Thymus (tissue), 11 donors: ENCODE results near the gene ETFB. TPM values are rescaled to one million over a fixed set of nuclear protein-coding genes. Genes with fewer than 3 reads are reported as not detected.

Source experiments
- DNase-seq, 9 donors: peaks; one replicate each; pipeline ENCODE4 v3.0.0-alpha.2; 2013; ENCODE audit warnings: low spot score in 9 of 9, low read depth in 6 of 9, missing footprints in 1 of 9
- H3K27ac ChIP-seq, 2 donors: one replicate each; pipeline ENCODE4 v1.5.1; 2013; ENCODE audit warnings: control low read depth in 1 of 2, low read depth in 1 of 2, low read length in 1 of 2, mild to moderate bottlenecking in 1 of 2, moderate library complexity in 1 of 2
- H3K27me3 ChIP-seq, 2 donors: one replicate each; pipeline ENCODE4 v1.5.1; 2013; ENCODE audit warnings: low read length in 1 of 2; ENCODE audit not compliant: control insufficient read depth in 2 of 2, insufficient read depth in 1 of 2
- H3K36me3 ChIP-seq, 2 donors: one replicate each; pipeline ENCODE4 v1.5.1; 2013; ENCODE audit warnings: low read length in 1 of 2, mild to moderate bottlenecking in 1 of 2, moderate library complexity in 1 of 2; ENCODE audit not compliant: control insufficient read depth in 2 of 2, insufficient read depth in 2 of 2
- H3K4me1 ChIP-seq, 2 donors: one replicate each; pipeline ENCODE4 v1.5.1; 2013; ENCODE audit warnings: low read length in 2 of 2; ENCODE audit not compliant: control insufficient read depth in 2 of 2, insufficient read depth in 2 of 2
- H3K4me3 ChIP-seq, 2 donors: one replicate each; pipeline ENCODE4 v1.5.1; 2013; ENCODE audit warnings: low read length in 2 of 2, control low read depth in 1 of 2, mild to moderate bottlenecking in 1 of 2
- H3K9me3 ChIP-seq, 2 donors: one replicate each; pipeline ENCODE4 v1.5.1; 2013; ENCODE audit warnings: low read length in 1 of 2, mild to moderate bottlenecking in 1 of 2; ENCODE audit not compliant: control insufficient read depth in 2 of 2, insufficient read depth in 1 of 2
- WGBS: extraction: QIAGEN DNeasy Blood & Tissue Kit; methylation state at CpG from one replicate; pipeline ENCODE4 v1.1.7; 2013; 5-methylcytosine and 5-hydroxymethylcytosine counted together
- polyA plus RNA-seq: library from polyadenylated mRNA; stranded (reverse); fragments of 200-250 nt; gene quantifications from one replicate; pipeline ENCODE4 v1.2.3, GENCODE V29; 2013
- total RNA-seq: library from RNA; stranded (reverse); fragments of 120-200 nt; gene quantifications from one replicate; pipeline ENCODE4 v1.2.4, GENCODE V29; 2013
- donor health status: healthy.

The ETFB gene
- total and polyA plus RNA-seq, 2 donors: 89.2 to 121 TPM

DNA sequence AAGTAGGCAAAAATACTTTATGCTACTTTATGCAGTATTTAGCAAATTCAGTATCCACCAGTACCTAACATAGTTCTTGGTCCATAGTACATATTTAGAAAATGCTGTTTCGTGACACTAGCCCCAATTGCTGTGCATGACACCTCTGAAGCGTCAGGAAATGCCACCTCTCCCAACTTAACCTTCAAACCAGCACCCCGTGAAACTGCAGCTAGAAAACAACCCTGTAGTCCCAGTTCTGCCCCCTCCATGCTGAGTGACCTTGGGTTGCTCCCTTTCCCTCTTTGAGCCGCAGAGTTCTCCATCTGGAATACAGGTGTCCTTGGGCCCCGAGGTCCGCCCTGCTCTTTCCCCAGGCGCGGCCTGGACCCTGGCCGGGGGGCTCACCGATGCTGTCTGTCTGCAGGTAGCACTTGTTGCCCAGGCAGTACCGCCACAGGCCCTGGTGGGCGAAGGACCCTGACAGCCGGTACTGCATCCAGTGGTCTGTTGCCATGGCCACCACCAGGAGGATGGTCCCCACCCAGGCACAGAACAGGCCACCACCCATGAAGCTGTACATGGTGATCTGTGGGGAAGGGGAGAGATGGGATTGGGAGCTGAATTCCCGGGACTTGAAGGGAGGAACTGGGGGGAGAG, 20.8 kb upstream of the ETFB start:
- Histone ChIP-seq H3K4me3 (no peak overlapping the region), H3K27ac (no peak overlapping the region)
- no peak for DNase-seq

DNA sequence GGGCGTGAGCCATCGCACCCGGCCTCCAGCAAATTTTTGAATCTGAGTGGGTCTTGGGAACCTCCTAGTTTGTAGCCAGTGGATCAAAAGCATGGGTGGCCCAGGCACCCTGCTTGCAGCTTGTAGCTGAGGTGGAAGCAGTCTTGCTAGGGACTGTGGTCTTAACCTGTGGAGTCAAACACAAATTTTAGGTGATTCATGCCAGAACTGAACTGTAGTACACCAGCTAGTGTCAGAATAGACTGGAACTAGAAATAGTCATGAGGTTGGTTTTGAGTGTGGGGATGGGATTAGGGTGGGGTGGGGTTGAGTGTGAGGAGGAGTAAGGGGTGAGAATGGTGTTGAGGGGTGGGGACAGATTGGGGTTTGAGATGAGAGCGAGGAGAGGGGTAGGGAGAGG, 15.8 kb upstream of the ETFB start:
- peaks cover 0 to 9% of the 10 kb centered on the region in 2 donors for H3K4me1 ChIP-seq
- no peak overlapping the region for H3K4me3 ChIP-seq
- H3K27ac ChIP-seq: no peak overlapping the region
- H3K36me3 ChIP-seq: no peaks in the 10 kb centered on the region
- no peaks in the 10 kb centered on the region for H3K27me3 ChIP-seq
- DNase-seq: no peak
- WGBS: over 99% methylated on average over 4 of the region's 4 CpGs
- H3K9me3 ChIP-seq: peaks cover 0 to 10% of the 10 kb centered on the region in 2 donors

More for the DNA sequence above, 20.8 kb upstream of the ETFB start:
- Histone ChIP-seq H3K9me3 (no peaks in the 10 kb centered on the region), H3K36me3 (no peaks in the 10 kb centered on the region), H3K4me1 (peaks cover 4 to 18% of the 10 kb centered on the region in 2 donors), H3K27me3 (no peaks in the 10 kb centered on the region)
- WGBS: 97% methylated on average over 14 of the region's 14 CpGs

DNA sequence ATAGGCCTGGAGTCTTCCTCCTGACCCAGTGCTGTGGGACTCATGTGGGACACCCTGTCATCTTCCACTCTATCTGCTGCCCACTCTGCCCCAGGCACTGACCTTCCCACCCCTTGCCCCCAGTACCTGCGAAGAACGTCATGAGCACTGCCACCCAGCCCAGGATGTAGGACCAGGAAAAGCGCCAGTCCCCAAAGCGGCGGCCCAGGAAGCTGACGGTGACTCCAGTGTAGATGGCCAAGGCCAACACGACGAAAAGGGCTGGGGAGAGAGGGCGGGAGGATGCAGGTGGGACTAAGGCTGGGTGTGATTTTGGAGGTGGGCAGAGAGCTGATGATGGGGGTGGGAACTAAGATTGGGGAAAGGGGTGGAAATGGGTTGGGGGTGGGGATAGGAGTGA, 14.2 kb upstream of the ETFB start:
- H3K27me3 ChIP-seq: no peaks in the 10 kb centered on the region
- no peak for DNase-seq
- H3K4me3 ChIP-seq: no peak overlapping the region
- H3K9me3 ChIP-seq: peaks cover 0 to 10% of the 10 kb centered on the region in 2 donors
- no peak overlapping the region for H3K27ac ChIP-seq
- H3K4me1 ChIP-seq: peaks cover 4 to 23% of the 10 kb centered on the region in 2 donors
- 99% methylated on average over 9 of the region's 9 CpGs for WGBS
- H3K36me3 ChIP-seq: no peaks in the 10 kb centered on the region

DNA sequence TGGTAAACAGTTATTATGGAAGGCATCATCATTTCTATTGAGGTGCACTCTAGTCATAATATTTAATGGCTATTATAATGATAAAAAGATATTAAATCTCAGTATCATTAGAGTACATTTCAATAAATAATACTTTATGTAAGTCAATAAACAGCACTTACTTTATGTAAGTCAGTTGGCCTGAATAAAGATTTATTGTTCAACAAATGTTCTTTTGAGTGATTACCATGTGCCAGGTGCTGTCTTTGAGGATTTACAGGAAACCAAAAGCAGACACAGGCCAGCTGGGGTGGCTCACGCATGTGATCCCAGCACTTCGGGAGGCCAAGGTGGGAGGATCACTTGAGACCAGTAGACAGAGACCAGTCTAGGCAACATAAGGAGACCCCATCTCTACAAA, 11.2 kb upstream of the ETFB start:
- no peak for DNase-seq

DNA sequence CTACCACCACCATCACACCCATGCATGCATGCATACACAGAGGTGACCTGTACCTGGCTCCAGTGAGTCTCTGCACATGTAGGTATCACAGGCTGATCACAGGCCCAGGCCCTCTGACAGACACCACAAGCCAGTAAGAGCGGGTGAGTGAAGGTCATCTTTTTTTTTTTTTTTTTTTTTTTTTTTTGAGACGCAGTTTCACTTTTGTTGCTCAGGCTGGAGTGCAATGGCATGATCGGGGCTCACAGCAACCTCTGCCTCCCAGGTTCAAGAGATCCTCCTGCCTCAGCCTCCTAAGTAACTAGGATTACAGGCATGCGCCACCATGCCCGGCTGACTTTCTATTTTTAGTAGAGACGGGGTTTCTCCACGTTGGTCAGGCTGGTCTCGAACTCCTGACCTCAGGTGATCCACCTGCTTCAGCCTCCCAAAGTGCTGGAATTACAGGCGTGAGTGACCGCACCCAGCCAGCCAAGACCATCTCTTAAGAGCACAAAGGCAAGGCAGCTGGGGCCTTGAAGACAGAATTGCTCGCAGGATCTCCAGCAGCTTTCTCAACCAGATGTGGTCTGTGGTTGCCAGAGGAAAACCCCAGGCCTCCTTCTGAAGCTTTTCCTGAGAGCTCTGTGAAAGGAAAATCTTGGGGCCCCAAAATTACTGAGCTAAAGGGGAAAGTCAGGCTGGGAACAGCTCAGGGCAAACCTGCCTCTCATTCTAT, 9.5 kb upstream of the ETFB start:
- 37% methylated on average over 11 of the region's 11 CpGs for WGBS
- peaks cover 16 to 55% of the 10 kb centered on the region in 2 donors for H3K4me1 ChIP-seq
- no peaks in the 10 kb centered on the region for H3K27me3 ChIP-seq
- no peaks in the 10 kb centered on the region for H3K36me3 ChIP-seq
- peak in 2 of 9 donors; percentile 42 to 66 for DNase-seq
- peaks cover 0 to 4% of the 10 kb centered on the region in 2 donors for H3K9me3 ChIP-seq
- H3K27ac ChIP-seq: no peak overlapping the region
- H3K4me3 ChIP-seq: no peak overlapping the region

More for the DNA sequence above, 11.2 kb upstream of the ETFB start:
- H3K9me3 ChIP-seq: peaks cover 0 to 10% of the 10 kb centered on the region in 2 donors
- H3K4me3 ChIP-seq: no peak overlapping the region
- no peaks in the 10 kb centered on the region for H3K27me3 ChIP-seq
- no peaks in the 10 kb centered on the region for H3K36me3 ChIP-seq
- no peak overlapping the region for H3K27ac ChIP-seq
- peaks cover 11 to 39% of the 10 kb centered on the region in 2 donors for H3K4me1 ChIP-seq
- WGBS: 39% methylated on average over 2 of the region's 2 CpGs

DNA sequence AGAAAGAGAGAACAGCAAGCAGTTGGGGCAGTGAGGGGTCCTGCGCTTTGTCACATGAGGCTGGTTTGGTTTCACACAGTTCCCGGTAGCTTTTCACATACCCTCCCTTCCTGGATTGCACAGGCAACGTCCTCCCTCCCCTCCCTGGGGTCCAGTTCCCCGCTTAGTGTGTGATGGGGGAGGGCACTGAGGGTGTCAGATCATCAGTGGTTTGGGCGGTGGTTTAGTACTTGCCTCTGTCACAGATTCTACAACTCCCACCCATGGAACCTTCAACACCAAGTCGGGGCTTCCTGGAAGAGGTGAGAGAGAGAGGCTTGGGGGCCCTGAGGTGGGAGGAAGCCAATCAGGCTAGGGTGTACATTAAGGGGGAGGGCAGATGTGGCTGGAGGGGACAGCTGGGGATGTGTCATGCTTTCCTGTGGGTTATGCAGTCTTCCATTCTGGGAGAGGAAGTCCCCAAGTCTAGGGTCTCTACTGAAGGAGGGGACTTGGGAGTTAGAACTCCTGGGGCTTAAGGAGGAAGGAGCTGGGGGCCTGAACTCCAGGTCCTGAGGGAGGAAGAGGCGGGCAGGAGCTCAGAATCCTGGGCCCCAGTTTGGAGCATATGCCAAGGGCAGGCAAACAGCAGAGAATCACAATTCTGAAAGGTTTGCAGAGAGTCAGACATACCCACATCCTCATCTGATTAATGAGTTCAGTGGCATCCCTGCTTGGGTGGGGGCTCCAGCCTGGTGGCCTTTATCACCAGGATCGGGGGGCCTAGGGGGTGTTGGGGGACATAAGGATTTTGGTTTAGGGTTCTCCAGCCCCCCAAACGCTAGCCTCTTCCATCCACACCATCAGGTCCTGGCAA, 6.7 kb upstream of the ETFB start, which contains the start of gene NKG7:
Gene NKG7, minus strand, starts transcription at position 6 of the 856 bp plus-strand sequence. CDS start 119 bp downstream, outside the sequence.
- peak within 1 kb of the TSS in 1 of 2 donors; percentile 4 for H3K4me3 ChIP-seq
- WGBS: 17% methylated on average over 9 of the region's 9 CpGs
- H3K4me1 ChIP-seq: peaks cover 20 to 61% of the 10 kb centered on the region in 2 donors
- peak within 1 kb of the TSS; percentile 40 to 71 for H3K27ac ChIP-seq
- no peaks in the 10 kb centered on the region for H3K9me3 ChIP-seq
- DNase-seq: peak in 2 of 9 donors; percentile 41 to 73
- H3K27me3 ChIP-seq: no peaks in the 10 kb centered on the region
- no peaks in the 10 kb centered on the region for H3K36me3 ChIP-seq

DNA sequence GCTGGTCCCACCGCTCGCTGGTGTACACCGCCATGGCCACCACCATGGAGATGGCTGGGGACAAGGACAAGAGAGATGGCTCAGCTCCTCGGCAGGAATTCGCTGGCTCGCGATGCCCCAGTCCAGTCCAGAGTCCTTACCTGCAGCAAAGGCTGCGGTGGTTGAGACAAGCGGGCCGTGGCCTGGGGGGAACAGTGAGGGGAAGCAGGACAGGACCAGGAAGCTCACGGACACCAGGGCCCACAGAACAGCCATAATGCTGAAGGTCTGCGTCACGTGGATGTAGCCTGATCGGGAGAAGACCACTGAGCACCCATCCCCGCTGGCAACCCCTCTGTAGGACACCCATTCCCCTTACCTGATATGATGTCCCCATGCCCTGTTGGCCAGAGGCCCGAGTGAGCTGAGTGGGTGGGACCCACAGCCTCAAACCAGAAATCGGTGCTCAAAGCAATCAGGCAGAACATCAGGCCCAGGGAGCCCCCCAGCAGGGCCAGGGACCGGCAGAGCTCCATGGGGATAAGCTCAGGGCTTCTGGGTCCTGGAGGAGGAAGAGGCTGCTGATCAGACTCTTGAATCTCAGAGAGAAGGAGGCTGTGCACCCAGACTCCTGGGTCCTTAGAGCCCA, 5.9 kb upstream of the ETFB start:
- Histone ChIP-seq H3K36me3 (no peaks in the 10 kb centered on the region), H3K4me1 (peaks cover 20 to 64% of the 10 kb centered on the region in 2 donors), H3K27ac (peak overlapping the region; percentile 21 to 71), H3K27me3 (no peaks in the 10 kb centered on the region), H3K9me3 (no peaks in the 10 kb centered on the region), H3K4me3 (peak overlapping the region in 1 of 2 donors; percentile 4)
- no peak for DNase-seq
- 87% methylated on average over 18 of the region's 18 CpGs for WGBS

DNA sequence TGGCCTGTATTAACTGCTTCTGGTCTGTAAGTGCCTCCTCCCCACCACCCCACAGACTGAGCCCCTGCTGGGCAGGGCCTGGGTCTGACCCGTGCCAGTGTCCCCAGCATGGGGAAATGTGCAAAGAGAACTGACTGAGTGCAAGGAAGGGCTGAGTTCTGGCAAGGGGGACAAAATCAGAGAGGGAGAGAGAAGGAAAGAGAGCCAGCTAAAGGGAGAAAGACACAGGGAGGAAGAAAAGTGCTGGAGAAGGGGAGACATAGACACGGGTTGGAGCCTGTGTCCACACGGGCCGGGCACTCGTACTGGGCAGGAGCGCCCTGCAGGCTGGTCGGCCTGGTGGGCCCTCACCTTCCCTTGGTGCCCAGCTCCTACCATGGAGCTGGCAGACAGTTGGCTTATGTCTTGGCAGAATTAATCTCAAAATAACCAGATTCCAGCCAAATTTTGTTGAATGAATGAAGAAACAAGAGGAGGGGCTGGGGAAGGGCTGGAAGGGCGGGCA, 5.0 kb upstream of the ETFB start:
- Histone ChIP-seq H3K4me1 (peaks cover 20 to 63% of the 10 kb centered on the region in 2 donors), H3K27ac (no peak overlapping the region), H3K36me3 (no peaks in the 10 kb centered on the region), H3K27me3 (no peaks in the 10 kb centered on the region), H3K4me3 (no peak overlapping the region), H3K9me3 (no peaks in the 10 kb centered on the region)
- DNase-seq: no peak
- WGBS: 97% methylated on average over 8 of the region's 8 CpGs
